Mesothelial cell of epicardium (in vitro differentiated cells): ENCODE measurements around the gene PHF21A. TPM values are rescaled to one million over a fixed set of nuclear protein-coding genes. Genes with fewer than 3 reads are reported as not detected.

Experiments used
- DNase-seq, 2 experiments: peaks; one replicate each; pipeline ENCODE4 v3.0.0; 2021; ENCODE audit warnings: low spot score in 2 of 2; ENCODE audit not compliant: unreplicated experiment in 2 of 2
- H3K27ac Mint-ChIP-seq: 2 replicates; pipeline ENCODE4 v1.8.0; 2021; ENCODE audit warnings: mixed read lengths
- H3K27me3 Mint-ChIP-seq: 2 replicates; pipeline ENCODE4 v1.8.0; 2021; ENCODE audit warnings: low read depth, mixed read lengths
- H3K36me3 Mint-ChIP-seq: 2 replicates; pipeline ENCODE4 v1.8.0; 2021; ENCODE audit warnings: mixed read lengths
- H3K4me1 Mint-ChIP-seq: 2 replicates; pipeline ENCODE4 v1.8.0; 2021; ENCODE audit warnings: mixed read lengths
- H3K4me3 Mint-ChIP-seq: 2 replicates; pipeline ENCODE4 v1.8.0; 2021; ENCODE audit warnings: mild to moderate bottlenecking, moderate library complexity, mixed read lengths
- H3K9me3 Mint-ChIP-seq: 2 replicates; pipeline ENCODE4 v1.8.0; 2021; ENCODE audit warnings: mixed read lengths
- CTCF ChIP-seq: fragments of 200-600 bp; sonication (generic); IDR thresholded peaks from one replicate; pipeline ENCODE4 v1.5.0; 2021; ENCODE audit warnings: antibody characterized with exemption; ENCODE audit not compliant: unreplicated experiment
- total RNA-seq: library from RNA; stranded (reverse); gene quantifications from 3 replicates; pipeline ENCODE4 v1.2.1, GENCODE V29; 2021

The PHF21A gene
- total RNA-seq, 1 donor from 2014 or later, result 106 TPM

GRCh38 chr11:46064221-46064620 is 57.0 kb downstream of the PHF21A start:
- Mint-ChIP-seq H3K27me3 (no peaks in the 10 kb centered on the region), H3K9me3 (peaks cover 14% of the 10 kb centered on the region), H3K27ac (peak overlapping the region; percentile 31), H3K36me3 (peaks cover 31% of the 10 kb centered on the region), H3K4me1 (peaks cover 13% of the 10 kb centered on the region), H3K4me3 (no peak overlapping the region)
- DNase-seq, result no peak
- TF ChIP-seq CTCF, result no peak

- H3K4me3 Mint-ChIP-seq, result no peak overlapping the region
- peaks cover 31% of the 10 kb centered on the region for H3K36me3 Mint-ChIP-seq
- peak overlapping the region; percentile 32 for H3K27ac Mint-ChIP-seq
- H3K27me3 Mint-ChIP-seq, result no peaks in the 10 kb centered on the region
- peaks cover 13% of the 10 kb centered on the region for H3K4me1 Mint-ChIP-seq
- DNase-seq, result no peak
- H3K9me3 Mint-ChIP-seq, result peaks cover 14% of the 10 kb centered on the region
- TF ChIP-seq CTCF, result no peak
These were observed 58.1 kb downstream of the PHF21A start for GRCh38 chr11:46063138-46063537.

- H3K27ac Mint-ChIP-seq, result no peak overlapping the region
- TF ChIP-seq CTCF, result no peak
- DNase-seq, result no peak
- H3K4me1 Mint-ChIP-seq, result peaks cover 12% of the 10 kb centered on the region
- H3K36me3 Mint-ChIP-seq, result peaks cover 25% of the 10 kb centered on the region
- H3K4me3 Mint-ChIP-seq, result no peak overlapping the region
- no peaks in the 10 kb centered on the region for H3K27me3 Mint-ChIP-seq
- peaks cover 14% of the 10 kb centered on the region for H3K9me3 Mint-ChIP-seq
These were observed 61.2 kb downstream of the PHF21A start for GRCh38 chr11:46060013-46060412.

GRCh38 chr11:46057489-46057888 is 63.8 kb downstream of the PHF21A start:
- H3K4me3 Mint-ChIP-seq, result no peak overlapping the region
- no peak overlapping the region for H3K27ac Mint-ChIP-seq
- H3K27me3 Mint-ChIP-seq, result no peaks in the 10 kb centered on the region
- TF ChIP-seq CTCF, result no peak
- no peak for DNase-seq
- H3K4me1 Mint-ChIP-seq, result peaks cover 5% of the 10 kb centered on the region
- H3K9me3 Mint-ChIP-seq, result peaks cover 14% of the 10 kb centered on the region
- H3K36me3 Mint-ChIP-seq, result peaks cover 21% of the 10 kb centered on the region

- DNase-seq, result no peak
- no peak overlapping the region for H3K27ac Mint-ChIP-seq
These were observed 65.9 kb downstream of the PHF21A start for GRCh38 chr11:46055371-46055770.

More at GRCh38 chr11:46055371-46055770, 65.9 kb downstream of the PHF21A start:
- Mint-ChIP-seq H3K27me3 (no peaks in the 10 kb centered on the region), H3K9me3 (no peaks in the 10 kb centered on the region), H3K4me3 (no peak overlapping the region), H3K36me3 (peaks cover 2% of the 10 kb centered on the region), H3K4me1 (peaks cover 21% of the 10 kb centered on the region)
- no peak for TF ChIP-seq CTCF
